Activated CD8-positive, alpha-beta T cell treated with anti-CD3 and anti-CD28 coated beads for 36 hours (primary cell): ENCODE data around the gene SHH. TPM values are rescaled to one million over a fixed set of nuclear protein-coding genes. Genes with fewer than 3 reads are reported as not detected.

ENCODE experiments used
- ATAC-seq: fragments of 200-7000 bp; cut with Tn5 transposase; one replicate; pipeline ENCODE4 v1.10.0; 2021; ENCODE audit warnings: mild to moderate bottlenecking, moderate library complexity
- CTCF ChIA-PET: fragments of 350-600 bp; sonication (Branson Sonifier 250); formaldehyde crosslinking; loops from one replicate; lab custom pipeline; 2021; ENCODE audit warnings: antibody characterized with exemption; lab: Charles Lee
- POLR2A ChIA-PET: fragments of 350-600 bp; sonication (Branson Sonifier 250); formaldehyde crosslinking; loops from one replicate; lab custom pipeline; 2021; ENCODE audit warnings: antibody characterized with exemption; lab: Charles Lee
- DNase-seq: peaks from one replicate; pipeline ENCODE4 v3.0.0-alpha.2; 2020
- H3K27ac Mint-ChIP-seq: one replicate; pipeline ENCODE4 v1.8.0; 2021; ENCODE audit warnings: mild to moderate bottlenecking, mixed read lengths
- H3K27me3 Mint-ChIP-seq: one replicate; pipeline ENCODE4 v1.8.0; 2021; ENCODE audit warnings: mixed read lengths
- H3K36me3 Mint-ChIP-seq: one replicate; pipeline ENCODE4 v1.8.0; 2021; ENCODE audit warnings: low read depth, mixed read lengths
- H3K4me1 Mint-ChIP-seq: one replicate; pipeline ENCODE4 v1.8.0; 2021; ENCODE audit warnings: low read depth, mixed read lengths
- H3K4me3 Mint-ChIP-seq: one replicate; pipeline ENCODE4 v1.8.0; 2021; ENCODE audit warnings: mild to moderate bottlenecking, moderate library complexity, mixed read lengths
- H3K9me3 Mint-ChIP-seq: one replicate; pipeline ENCODE4 v1.8.0; 2021; ENCODE audit warnings: mixed read lengths
- CTCF ChIP-seq: fragments of 200-600 bp; IDR thresholded peaks from one replicate; pipeline ENCODE4 v1.8.0; 2022; ENCODE audit warnings: antibody characterized with exemption, mild to moderate bottlenecking
- intact Hi-C: fragments of 100-400 bp; cut with micrococcal nuclease; formaldehyde crosslinking; loops from one replicate; pipeline ENCODE4 v1.10.0; 2022
- total RNA-seq, 2 experiments: library from RNA; stranded (reverse); gene quantifications; one replicate each; pipeline ENCODE4 v1.2.3, GENCODE V29; 2021

Gene SHH
- total RNA-seq, 2 experiments from 2014 or later: not detected

DNA sequence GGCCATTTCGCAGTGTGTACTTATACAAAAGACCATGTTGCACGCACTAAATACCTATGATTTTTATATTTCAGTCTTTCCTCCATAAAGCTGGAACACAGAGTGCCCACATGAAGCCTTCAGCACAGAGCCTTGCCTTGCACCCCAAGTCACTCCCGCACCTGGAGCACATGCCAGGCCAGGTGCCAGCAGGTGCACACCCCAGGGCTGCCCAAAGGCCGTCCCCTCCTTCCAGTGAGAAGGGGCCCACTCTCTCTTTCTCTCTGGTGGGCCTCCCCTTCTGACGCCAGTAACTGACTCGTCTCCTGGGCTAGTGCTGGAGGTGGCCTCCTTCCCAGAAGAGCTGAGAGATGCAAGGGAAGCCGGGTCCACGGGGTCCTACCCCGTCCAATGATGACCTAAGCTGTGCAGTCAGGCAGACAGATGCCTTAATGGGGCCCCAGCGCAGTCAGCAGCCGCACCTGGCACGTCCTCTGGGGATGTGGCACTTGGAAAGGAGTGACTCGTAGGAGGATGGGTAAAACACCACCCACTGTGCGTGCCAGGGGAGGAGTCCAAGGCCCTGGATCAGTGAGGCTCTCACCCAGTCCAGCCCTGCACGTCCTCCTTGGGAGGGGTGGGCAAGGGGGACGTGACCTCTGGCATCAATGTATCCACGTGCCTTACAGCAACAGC lies 17.7 kb upstream of the SHH start:
- DNase-seq: no peak
- no peaks in the 10 kb centered on the region for H3K4me1 Mint-ChIP-seq
- H3K27ac Mint-ChIP-seq: no peak overlapping the region
- intact Hi-C loops: no loop called here
- H3K27me3 Mint-ChIP-seq: peaks cover 6% of the 10 kb centered on the region
- no peaks in the 10 kb centered on the region for H3K36me3 Mint-ChIP-seq
- ChIA-PET CTCF (interaction anchor here (0.6 kb wide), 1 partner anchor 217 kb away, joined by 3 read pairs; no protein-coding TSS in a partner anchor), POLR2A (no interaction called here)
- ATAC-seq: no peak
- no peak overlapping the region for H3K4me3 Mint-ChIP-seq
- no peaks in the 10 kb centered on the region for H3K9me3 Mint-ChIP-seq
- TF ChIP-seq CTCF: no peak

DNA sequence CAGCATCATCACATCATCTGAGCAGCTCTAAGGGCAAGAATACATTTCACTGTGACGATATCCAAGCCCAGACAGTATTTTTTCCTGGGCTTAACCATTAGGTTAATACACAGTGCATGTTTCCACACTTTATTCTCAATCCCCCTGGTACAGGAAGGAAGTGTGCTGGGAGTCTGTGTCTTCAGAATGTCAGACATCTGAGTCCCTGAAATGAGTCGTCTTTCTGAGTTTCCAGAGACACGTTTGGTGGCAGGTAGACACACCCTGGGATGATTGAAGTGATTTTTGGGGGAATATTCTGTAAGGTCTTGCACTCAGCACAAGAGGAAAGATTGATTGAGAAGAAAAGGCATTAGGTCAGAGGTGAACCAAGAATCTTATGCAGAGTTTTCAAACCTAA lies 13.1 kb upstream of the SHH start:
- H3K4me1 Mint-ChIP-seq: no peaks in the 10 kb centered on the region
- peaks cover 20% of the 10 kb centered on the region for H3K27me3 Mint-ChIP-seq
- intact Hi-C loops: no loop called here
- H3K9me3 Mint-ChIP-seq: no peaks in the 10 kb centered on the region
- no peak overlapping the region for H3K4me3 Mint-ChIP-seq
- ChIA-PET POLR2A (no interaction called here), CTCF (interaction anchor here (0.7 to 1.2 kb wide), 2 partner anchors 11 to 1007 kb away, joined by 3 read pairs; no protein-coding TSS in a partner anchor)
- DNase-seq (no peak), ATAC-seq (no peak)
- H3K27ac Mint-ChIP-seq: no peak overlapping the region
- TF ChIP-seq CTCF: no peak
- no peaks in the 10 kb centered on the region for H3K36me3 Mint-ChIP-seq

GRCh38 chr7:155824227-155824886 lies 12.1 kb upstream of the SHH start:
- H3K4me3 Mint-ChIP-seq: no peak overlapping the region
- H3K27me3 Mint-ChIP-seq: peaks cover 20% of the 10 kb centered on the region
- TF ChIP-seq CTCF: no peak
- no peaks in the 10 kb centered on the region for H3K36me3 Mint-ChIP-seq
- H3K27ac Mint-ChIP-seq: no peak overlapping the region
- POLR2A ChIA-PET: interaction anchor here (0.6 kb wide), 1 partner anchor 152 kb away, joined by 3 read pairs; no protein-coding TSS in a partner anchor
- no peaks in the 10 kb centered on the region for H3K4me1 Mint-ChIP-seq
- CTCF ChIA-PET: interaction anchor here (0.7 to 1.2 kb wide), 2 partner anchors 10 to 1008 kb away, joined by 3 read pairs; no protein-coding TSS in a partner anchor
- intact Hi-C loops: no loop called here
- no peaks in the 10 kb centered on the region for H3K9me3 Mint-ChIP-seq
- DNase-seq (no peak), ATAC-seq (no peak)

GRCh38 chr7:155821851-155822250 lies 9.6 kb upstream of the SHH start:
- no peaks in the 10 kb centered on the region for H3K4me1 Mint-ChIP-seq
- no peaks in the 10 kb centered on the region for H3K9me3 Mint-ChIP-seq
- ATAC-seq (no peak), DNase-seq (no peak)
- ChIA-PET CTCF (interaction anchor here (1.6 kb wide), 1 partner anchor 10 kb away, joined by 4 read pairs; the partner anchor contains the start of gene SHH), POLR2A (no interaction called here)
- intact Hi-C loops: no loop called here
- H3K27me3 Mint-ChIP-seq: peaks cover 21% of the 10 kb centered on the region
- no peak for TF ChIP-seq CTCF
- H3K27ac Mint-ChIP-seq: no peak overlapping the region
- no peaks in the 10 kb centered on the region for H3K36me3 Mint-ChIP-seq
- no peak overlapping the region for H3K4me3 Mint-ChIP-seq

DNA sequence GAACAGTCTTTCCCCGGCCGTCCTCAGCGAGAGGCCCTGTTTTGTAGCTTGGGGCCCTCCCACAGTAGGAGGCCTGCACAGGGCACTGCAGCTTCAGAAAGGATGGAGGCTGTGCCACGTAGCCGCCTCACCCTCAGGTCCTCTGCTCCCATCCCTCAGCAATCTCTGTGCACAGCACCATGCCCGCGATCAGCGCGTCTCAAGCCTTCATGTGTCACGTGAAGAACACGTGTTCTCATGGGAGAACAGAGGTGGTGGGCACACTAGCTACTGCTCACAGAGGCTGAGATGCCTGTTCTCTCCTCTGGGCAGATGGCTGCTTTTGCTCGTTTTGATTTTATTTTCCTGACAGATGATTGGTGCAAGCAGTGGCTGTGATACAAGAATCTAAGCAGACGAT lies 8.5 kb upstream of the SHH start:
- Mint-ChIP-seq H3K27me3 (peaks cover 16% of the 10 kb centered on the region), H3K4me1 (no peaks in the 10 kb centered on the region), H3K27ac (no peak overlapping the region), H3K4me3 (no peak overlapping the region), H3K36me3 (no peaks in the 10 kb centered on the region), H3K9me3 (no peaks in the 10 kb centered on the region)
- no peak for TF ChIP-seq CTCF
- ChIA-PET CTCF (no interaction called here), POLR2A (no interaction called here)
- no peak for ATAC-seq
- no peak for DNase-seq
- intact Hi-C loops: no loop called here
